Kasumi-1 (cell line): Measurements from ENCODE around the gene CYP3A5.
"Not testable (repeated sequence)": the region's sequence is repeated elsewhere in the genome, so short reads cannot be mapped to it uniquely, and the experiment has no call there.

Source experiments
- DNase-seq, 2 experiments: peaks; one replicate each; lab custom pipeline; 2025; lab: John Stamatoyannopoulos, UW

Gene CYP3A5

DNA sequence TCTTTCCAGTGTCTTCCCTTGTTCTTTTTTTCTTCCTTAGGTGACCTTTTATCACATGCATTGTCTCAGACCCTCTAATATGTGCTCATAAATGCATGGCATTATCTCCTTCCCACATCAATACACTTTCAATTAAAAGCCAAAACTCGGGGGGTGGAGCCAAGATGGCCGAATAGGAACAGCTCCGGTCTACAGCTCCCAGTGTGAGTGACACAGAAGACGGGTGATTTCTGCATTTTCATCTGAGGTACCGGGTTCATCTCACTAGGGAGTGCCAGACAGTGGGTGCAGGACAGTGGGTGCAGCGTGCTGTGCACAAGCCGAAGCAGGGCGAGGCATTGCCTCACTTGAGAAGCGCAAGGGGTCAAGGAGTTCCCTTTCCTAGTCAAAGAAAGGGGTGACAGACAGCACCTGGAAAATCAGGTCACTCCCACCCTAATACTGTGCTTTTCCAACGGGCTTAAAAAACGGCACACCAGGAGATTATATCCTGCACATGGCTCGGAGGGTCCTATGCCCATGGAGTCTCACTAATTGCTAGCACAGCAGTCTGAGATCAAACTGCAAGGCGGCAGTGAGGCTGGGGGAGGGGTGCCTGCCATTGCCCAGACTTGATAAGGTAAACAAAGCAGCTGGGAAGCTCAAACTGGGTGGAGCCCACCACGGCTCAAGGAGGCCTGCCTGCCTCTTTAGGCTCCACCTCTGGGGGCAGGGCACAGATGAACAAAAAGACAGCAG is 6.2 kb upstream of the CYP3A5 start:
- DNase-seq, result not testable (repeated sequence)

DNA sequence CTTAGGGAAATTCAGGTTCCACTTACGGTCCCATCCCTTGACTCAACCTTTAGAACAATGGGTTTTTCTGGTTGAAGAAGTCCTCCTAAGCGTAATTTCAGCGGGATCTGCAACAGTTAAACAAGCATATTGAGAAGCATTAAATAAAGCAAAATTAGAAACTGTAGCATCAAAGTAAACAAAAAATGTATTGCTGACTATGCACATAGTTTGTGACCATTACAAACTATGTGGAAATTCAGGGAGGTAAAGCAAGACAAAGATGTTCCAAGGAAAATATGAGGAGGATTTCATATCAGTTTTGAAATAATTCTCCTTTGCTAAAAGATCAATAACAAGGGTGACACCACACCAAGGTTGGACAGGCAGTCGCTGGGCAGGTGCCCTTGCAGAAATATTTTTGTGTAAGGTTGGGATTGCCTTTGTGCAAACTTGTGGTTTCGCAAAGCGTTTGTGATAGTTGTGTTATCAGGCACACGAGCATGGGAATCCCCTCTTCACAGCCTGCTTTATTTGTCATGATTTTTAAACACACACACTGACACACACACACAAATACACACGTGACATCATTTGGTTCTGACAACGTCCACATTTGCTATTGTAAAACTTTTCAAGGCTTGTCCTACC is 5.4 kb upstream of the CYP3A5 start:
- DNase-seq, result no peak

DNA sequence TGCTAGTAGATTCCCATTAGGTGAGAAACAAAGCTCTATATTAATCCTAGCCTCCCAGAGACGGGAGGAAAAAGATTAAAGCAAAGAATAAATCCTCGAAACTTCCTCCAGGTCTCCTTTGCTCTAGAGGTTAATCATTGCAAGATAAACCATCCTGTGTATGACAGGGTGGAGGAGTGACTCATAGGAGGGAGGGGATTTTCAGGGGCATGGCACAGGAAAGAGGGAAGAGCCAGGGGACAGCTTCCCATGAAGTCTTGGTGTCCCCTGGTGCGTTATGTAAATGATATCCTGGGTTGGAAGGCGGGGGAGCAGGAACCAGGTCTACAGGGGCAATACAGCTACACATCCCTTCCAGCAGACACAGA is 780 bp downstream of the CYP3A5 start:
- DNase-seq, result no peak

DNA sequence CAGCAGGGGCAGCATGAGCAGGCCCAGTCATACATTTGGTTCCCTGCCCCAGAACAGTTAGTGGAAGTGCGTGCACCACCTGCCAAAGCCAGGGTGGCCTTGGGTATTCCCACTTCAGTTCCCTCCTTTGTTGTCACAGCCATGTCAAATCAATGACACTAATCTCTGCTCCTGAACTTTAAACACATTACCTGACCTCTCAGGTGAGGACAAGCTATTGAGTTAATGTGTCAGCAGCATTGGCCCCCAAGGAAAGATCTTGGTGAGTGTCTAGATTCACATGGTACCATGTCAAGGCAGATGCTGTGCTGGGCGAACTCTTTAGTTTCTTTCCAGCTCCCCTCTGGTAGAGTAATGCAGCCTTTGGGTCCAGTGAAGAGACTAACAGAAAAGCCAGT is 2.1 kb downstream of the CYP3A5 start:
- no peak for DNase-seq

DNA sequence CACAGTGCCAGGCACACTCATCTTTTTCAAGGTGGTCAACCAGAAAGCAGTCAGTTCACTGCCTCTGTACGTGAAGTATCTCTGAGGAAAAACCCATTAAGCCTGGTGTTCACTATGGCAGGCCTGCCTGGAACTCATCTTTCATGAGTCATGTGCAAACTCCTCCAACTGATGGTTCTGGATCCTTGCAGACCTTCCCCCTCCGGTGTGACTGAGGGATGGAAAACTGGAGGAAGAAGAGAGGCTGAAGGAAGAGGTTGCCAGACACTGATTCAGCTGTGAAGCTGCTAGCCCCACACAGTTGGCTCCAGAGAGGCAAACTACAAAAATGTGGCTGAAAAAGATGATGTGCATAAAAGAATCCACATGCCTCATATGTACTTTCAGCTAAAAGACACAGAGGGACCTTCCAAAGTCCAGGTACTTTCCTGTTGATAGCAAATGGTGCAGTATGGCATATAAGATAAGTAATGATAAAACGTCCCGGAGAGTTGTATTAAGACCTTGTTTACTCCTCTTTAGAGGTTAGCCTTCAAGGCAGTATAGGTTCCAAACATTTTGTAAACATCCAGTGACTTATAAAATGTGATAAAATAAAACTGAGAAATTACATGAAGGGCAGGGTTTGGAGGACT is 2.7 kb downstream of the CYP3A5 start:
- no peak for DNase-seq

DNA sequence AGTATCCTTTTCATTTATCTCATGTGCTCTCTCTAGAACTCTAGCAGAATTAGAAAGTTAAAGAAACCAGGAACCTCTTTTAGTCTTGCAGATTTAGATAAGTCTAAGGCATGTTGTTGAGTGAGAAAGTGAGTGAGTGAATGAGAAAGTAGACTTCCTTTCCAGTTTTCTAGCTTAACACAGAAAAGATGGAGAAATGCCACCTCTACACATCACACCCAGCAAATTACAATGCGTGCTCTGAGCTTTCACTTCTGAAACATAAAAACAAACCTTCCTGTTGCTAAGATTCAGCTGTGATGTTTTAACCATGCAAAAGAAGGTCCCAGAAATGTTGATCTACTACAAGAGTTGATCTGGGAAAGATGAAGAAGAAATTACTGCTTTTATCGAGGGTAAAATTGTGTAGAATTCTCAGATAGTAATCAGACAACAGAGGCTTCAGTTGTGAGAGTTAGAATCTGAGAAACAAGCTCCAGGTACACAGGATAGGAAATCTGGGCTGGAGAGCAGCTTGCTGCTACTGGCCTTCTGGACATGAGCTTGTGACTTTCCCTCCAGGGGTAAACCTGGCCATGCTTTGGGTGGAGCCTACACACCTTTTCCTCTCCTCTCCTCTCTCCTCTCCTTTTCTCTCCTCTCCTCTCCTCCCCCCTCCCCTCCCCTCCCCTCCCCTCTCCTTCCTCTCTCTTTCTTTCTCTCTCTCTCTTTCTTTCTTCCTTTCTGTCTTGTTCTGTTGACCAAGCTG is 4.6 kb downstream of the CYP3A5 start:
- DNase-seq, result no peak

DNA sequence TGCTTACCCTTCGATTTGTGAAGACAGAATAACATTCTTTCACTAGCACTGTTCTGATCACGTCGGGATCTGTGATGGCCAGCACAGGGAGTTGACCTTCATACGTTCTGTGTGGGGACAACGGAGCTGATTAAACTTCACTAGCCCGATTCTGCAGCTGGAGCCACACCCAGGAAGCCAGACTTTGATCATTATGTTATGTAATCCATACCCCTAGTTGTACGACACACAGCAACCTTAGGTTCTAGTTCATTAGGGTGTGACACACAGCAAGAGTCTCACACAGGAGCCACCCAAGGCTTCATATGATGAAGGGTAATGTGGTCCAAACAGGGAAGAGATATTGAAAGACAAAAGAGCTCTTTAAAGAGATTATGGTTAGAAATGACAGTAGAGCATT is 7.2 kb downstream of the CYP3A5 start:
- DNase-seq, result no peak

DNA sequence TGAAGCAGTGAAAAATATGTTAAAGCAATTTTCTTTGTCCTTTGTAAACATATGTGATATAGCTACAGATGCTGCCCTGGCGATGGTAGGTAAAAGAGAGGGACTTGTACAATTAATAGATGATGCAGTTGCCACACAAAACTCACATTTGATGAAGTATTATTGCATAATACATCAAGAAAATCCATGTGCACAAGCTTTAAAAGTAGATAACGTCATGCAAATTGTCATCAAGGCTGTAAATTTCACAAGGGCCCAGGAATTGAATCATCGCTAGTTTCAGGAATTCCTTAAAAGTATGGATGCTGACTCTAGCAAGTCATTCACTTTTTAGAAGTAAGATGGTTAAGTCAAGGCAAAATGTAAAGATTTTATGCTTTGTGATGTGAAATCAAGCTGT is 10.0 kb downstream of the CYP3A5 start:
- DNase-seq, result no peak

DNA sequence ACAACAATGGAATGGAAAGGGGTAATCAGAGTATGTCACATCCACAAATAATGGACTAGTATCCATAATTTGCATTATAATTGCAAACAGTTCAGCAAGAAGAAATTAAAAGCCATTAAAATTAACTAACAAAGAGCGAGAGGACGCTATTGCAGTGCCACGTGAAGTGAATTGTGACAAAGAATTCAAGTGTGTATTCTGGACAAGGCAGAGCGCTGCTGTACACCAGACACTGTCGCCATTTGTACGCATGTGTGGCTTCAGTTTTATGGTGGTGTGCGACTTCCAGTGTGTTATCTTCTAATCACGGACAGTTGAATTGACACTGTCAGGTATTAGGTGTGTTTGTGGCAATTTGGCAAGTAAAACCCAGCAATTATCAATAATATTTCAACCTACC is 11.3 kb downstream of the CYP3A5 start:
- DNase-seq, result no peak

DNA sequence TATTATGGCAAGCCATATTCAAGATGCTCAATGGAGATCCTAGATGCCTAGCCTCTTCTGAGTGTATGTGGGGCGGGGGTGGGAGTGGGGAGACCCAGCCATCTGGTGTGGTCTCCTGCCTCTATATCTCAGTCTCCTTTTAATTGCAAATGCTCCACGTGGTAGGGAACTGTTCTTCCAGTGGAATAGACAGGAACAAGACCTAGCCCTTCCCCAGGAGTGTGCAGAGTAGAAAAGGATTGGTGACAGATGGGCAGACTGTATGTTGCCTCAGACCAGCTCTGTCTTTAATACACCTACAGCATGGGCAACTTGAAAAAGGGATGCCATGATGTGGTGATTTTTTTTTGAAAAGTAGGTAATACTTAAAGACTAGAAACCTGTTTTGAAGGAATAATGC is 12.6 kb downstream of the CYP3A5 start:
- no peak for DNase-seq

DNA sequence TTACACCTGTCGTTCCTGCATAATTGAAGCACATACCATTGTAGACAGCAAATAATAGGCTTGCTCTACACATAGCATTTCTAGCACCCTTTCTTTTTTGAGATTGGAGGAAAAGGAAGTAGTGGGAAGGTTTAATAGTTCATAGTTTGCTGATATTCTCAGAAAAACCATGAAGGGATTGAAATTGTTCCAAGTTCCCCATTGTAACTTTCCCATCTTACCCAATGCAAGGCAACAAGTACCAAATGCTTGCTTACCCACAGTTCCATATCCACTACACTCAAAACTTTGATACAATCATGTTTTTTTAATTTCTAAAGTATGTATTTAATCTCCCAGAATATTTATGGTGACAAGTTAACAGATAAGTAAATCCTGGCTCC is 13.8 kb downstream of the CYP3A5 start:
- no peak for DNase-seq

DNA sequence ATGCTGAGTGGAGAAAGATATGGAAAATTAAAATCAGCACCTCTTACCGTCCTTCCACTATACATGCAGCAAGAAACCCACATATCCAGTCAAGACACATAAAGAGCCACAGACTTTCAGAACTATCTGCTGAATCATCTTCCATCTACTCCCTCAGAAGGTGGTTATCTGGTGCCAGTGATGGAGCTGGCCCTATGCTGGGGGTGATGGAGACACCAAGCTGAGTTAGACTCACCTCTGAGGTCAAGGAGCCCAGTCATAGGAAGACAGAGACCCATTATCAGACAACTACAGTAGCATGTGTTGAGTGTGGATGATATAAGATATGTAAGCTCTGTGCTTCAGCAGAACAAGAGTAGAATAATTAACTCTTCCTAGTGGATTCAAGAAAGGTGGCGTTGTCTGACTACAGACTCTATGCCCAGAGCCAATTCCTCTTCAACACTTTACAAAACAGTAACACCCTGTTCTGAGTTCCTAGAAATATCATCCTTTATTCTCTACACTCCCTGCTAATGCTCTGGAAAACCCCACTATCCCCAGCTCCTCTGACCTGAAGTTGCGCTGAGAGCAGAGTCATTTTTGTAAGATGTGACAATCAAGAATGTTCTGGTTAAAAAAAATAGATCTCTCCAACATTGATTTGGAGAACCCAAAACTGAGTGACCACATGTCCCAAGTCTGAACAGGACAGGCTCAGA is 14.3 kb downstream of the CYP3A5 start:
- DNase-seq, result no peak

DNA sequence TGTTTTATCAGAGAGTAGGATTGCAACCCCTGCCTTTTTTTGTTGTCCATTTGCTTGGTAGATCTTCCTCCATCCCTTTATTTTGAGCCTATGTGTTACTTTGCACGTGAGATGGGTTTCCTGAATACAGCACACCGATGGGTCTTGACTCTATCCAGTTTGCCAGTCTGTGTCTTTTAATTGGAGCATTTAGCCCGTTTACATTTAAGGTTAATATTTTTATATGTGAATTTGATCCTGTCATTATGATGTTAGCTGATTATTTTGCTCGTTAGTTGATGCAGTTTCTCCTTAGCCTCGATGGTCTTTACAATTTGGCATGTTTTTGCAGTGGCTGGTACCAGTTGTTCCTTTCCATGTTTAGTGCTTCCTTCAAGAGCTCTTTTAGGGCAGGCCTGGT is 21.9 kb downstream of the CYP3A5 start:
- DNase-seq, result not testable (repeated sequence)

DNA sequence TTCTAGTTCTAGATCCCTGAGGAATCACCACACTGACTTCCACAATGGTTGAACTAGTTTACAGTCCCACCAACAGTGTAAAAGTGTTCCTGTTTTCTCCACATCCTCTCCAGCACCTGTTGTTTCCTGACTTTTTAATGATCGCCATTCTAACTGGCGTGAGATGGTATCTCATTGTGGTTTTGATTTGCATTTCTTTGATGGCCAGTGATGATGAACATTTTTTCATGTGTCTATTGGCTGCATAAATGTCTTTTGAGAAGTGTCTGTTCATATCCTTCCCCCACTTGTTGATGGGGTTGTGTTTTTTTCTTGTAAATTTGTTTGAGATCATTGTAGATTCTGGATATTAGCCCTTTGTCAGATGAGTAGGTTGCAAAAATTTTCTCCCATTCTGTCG is 25.2 kb downstream of the CYP3A5 start:
- DNase-seq, result not testable (repeated sequence)

DNA sequence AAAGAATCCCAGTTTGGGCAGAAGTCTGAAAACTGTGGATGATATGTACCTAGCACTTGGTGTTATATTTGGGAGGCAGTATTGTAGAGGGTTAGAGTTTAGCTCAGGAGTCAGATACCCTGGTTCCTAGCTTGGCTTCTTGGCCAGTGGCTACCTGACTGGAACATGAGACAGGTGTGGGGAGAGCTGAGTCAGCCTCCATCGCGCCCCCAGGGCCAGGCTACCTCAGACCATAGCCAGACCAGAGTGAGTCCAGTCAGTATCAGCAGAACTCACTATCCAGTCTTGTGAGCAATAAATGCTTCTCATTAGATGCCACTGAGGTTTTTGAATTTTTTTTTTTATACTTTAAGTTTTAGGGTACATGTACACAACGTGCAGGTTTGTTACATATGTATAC is 26.0 kb downstream of the CYP3A5 start:
- no peak for DNase-seq

DNA sequence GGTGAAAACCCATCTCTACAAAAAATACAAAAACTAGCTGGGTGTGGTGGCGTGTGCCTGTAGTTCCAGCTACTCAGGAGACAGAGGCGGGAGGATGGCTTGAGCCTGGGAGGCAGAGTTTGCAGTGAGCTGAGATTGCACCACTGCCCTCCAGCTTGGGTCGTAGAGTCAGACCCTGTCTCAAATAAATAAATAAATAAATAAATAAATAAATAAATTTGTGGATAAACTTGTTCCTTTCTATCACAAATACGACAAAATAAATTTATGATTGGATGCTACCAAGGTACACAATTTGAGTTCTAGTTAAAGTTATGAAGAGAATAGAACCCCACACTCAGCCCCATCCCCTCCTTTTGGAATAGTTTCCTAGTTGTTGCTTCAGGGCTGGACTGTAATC is 26.5 kb downstream of the CYP3A5 start:
- not testable (repeated sequence) for DNase-seq

DNA sequence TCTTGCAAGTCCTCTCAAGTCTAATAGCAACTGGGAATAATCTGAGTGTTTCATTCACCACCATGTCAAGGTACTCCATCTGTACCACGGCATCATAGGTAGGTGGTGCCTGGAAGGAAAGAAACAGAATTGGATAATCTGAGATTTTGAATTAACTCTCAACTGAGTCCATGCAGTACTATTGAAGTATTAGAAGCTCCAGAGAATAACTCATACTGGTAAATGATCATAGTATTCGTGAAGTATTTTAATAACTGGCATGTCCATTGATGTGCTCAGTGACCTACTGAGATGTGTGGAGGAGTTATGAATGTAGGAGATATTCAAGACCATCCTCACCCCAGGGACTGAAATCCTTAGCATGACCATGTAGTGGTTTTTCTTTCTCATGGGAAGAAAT is 27.1 kb downstream of the CYP3A5 start:
- DNase-seq, result no peak

DNA sequence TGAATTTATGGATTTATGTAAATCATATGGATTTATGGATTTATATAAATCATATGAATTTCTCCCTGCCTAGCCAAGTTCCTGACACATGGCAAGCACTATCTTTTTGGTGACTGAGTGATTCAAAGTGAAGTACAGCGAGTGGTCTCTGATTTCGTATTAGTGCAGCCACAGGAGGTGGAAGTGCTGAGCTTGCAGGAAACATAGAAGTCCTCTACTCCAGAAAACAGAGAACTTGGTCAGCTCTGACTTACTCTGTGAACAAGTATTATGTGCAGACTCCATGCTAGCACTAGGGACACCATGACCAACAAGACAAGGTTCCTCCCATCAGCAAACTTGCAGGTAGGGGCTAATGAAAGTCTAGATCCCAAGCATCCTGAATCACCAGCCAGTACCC is 28.5 kb downstream of the CYP3A5 start:
- no peak for DNase-seq

DNA sequence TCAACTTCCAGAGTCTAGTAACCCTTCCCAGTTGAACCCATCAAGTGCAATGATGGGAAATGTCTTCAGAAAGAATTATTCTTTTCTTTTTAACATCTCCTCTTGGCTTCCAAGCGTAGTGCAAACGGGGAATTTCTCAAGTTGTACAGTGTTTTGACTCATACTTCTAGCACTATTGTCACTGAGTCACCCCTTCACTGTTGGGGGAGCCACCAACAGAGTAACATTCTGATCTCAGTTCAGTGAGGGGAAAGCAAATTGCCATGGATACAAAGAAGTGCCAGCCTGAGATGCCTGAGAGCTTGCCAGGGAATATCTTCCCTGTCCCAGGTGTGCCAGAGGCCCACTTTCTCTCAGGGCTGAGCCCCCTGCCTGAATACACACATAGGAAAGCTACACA is 31.0 kb downstream of the CYP3A5 start:
- no peak for DNase-seq

DNA sequence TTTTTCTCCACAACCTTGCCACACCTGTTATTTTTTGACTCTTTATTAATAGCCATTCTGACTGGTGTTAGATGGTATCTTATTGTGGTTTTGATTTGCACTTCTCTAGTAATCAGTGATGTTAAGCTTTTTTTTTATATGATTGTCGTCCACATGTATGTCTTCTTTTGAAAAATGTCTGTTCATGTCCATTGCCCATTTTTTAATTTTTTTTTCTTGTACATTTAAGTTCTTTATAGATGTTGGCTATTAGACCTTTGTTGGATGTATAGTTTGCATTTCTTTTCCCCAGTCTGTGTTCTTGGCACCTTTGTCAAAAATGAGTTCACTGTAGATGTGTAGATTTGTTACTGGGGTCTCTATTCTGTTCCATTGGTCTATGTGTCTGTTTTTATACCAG is 34.2 kb downstream of the CYP3A5 start:
- DNase-seq, result no peak

DNA sequence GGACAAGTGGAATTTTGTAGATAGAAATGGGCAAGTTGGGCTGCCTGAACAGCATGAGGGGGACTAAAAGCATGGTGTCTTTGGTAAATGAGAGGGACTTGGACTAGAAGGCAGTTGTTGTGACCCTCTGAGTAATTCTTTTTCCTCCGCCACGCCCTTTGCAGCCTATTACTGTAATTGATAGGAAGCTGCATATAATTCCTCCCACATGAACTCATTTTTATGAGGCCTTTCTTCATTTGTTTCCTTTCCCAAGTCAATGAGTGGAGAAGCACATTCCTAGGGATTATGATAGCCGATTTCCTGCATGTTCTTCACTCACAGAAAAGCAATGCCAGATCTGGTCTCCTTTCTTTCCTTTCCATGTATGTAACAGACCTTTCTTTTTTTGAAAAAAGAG is 35.4 kb downstream of the CYP3A5 start:
- DNase-seq, result no peak

DNA sequence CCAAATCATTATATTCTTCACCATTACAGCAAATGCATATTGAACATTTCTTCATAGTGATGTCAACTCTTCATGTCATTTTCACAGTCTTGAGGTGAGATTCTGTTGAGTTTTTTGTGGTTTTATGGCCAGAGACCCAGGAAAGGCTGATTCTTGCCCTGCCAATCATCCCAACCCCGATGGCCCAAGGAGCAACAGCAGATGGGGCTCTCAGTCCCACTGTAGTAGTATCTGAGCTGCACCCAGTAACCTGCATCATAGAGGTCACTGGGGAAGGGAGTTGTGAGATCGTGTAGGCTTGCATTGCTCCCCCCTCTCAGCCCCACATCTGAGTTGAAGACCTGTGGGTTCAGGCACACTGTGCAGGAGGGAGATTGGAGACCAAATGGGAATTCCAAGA is 36.3 kb downstream of the CYP3A5 start:
- DNase-seq, result no peak
